ENCODE data around the gene ATRNL1.

The ATRNL1 gene

GRCh38 chr10:115937768-115938056 lies 844.5 kb downstream of the ATRNL1 start:
- no peak overlapping the region for H3K4me3 ChIP-seq (ENCODE audit: low read length in 2 of 2)
- H3K27ac ChIP-seq (replicated peaks; ENCODE audit: low read length): no peak overlapping the region
- no peak overlapping the region for H3K4ac ChIP-seq (ENCODE audit: low read length)
- H2BK5ac ChIP-seq (ENCODE audit: low read length): no peak overlapping the region
- no peaks in the 10 kb centered on the region for H3K9me3 ChIP-seq (replicated peaks in 1 of 2; ENCODE audit: control insufficient read depth in 2 of 2, insufficient read depth in 1 of 2, low read depth in 1 of 2, low read length in 2 of 2)
- no peak overlapping the region for H2BK15ac ChIP-seq (ENCODE audit: low read length)
- no peak overlapping the region for H4K91ac ChIP-seq (ENCODE audit: low read depth, low read length, poor library complexity)
- no peaks in the 10 kb centered on the region for H3K4me1 ChIP-seq (ENCODE audit: control insufficient read depth in 2 of 2, insufficient read depth in 1 of 2, low read depth in 1 of 2, low read length in 2 of 2)
- WGBS, 2 donors (ENCODE audit: extremely low coverage in 2 of 2, insufficient read length in 2 of 2, insufficient replicate concordance in 1 of 2): no CpG with 5 or more reads among the region's 3 CpGs
- H2BK12ac ChIP-seq (ENCODE audit: low read length): no peak overlapping the region
- H3K9ac ChIP-seq (ENCODE audit: low read depth, low read length, poor library complexity): no peak overlapping the region
- no peak overlapping the region for H3K18ac ChIP-seq (ENCODE audit: low read length)
- H3K4me2 ChIP-seq (ENCODE audit: insufficient read depth, low read length, poor library complexity, severe bottlenecking): no peak overlapping the region
- H2AK5ac ChIP-seq (ENCODE audit: low read depth, low read length): no peak overlapping the region
- H4K8ac ChIP-seq (ENCODE audit: low read depth, low read length): no peak overlapping the region
- no peaks in the 10 kb centered on the region for H3K36me3 ChIP-seq (replicated peaks in 1 of 2; ENCODE audit: control insufficient read depth in 2 of 2, insufficient read depth in 2 of 2, low read length in 2 of 2)
- no peak overlapping the region for H3K23ac ChIP-seq (ENCODE audit: low read depth, low read length, poor library complexity)
- no peak overlapping the region for H2BK120ac ChIP-seq (ENCODE audit: low read depth, low read length)
- H3K14ac ChIP-seq (ENCODE audit: low read length): no peak overlapping the region
- H2AFZ ChIP-seq (ENCODE audit: low read length): no peak overlapping the region
- no peak for DNase-seq (ENCODE audit: low spot score)
- no peaks in the 10 kb centered on the region for H3K79me1 ChIP-seq (ENCODE audit: low read depth, low read length)
- no peaks in the 10 kb centered on the region for H3K27me3 ChIP-seq (ENCODE audit: control insufficient read depth in 3 of 3, insufficient read depth in 3 of 3, low read depth in 1 of 3, low read length in 3 of 3)

GRCh38 chr10:115939101-115939854 lies 846.1 kb downstream of the ATRNL1 start:
- no peaks in the 10 kb centered on the region for H3K9me3 ChIP-seq (replicated peaks in 1 of 2; ENCODE audit: control insufficient read depth in 2 of 2, insufficient read depth in 1 of 2, low read depth in 1 of 2, low read length in 2 of 2)
- H4K8ac ChIP-seq (ENCODE audit: low read depth, low read length): no peak overlapping the region
- no CpG with 5 or more reads among the region's 7 CpGs for WGBS, 2 donors (ENCODE audit: extremely low coverage in 2 of 2, insufficient read length in 2 of 2, insufficient replicate concordance in 1 of 2)
- no peak overlapping the region for H3K9ac ChIP-seq (ENCODE audit: low read depth, low read length, poor library complexity)
- H2AFZ ChIP-seq (ENCODE audit: low read length): no peak overlapping the region
- no peak overlapping the region for H2BK120ac ChIP-seq (ENCODE audit: low read depth, low read length)
- H2BK15ac ChIP-seq (ENCODE audit: low read length): no peak overlapping the region
- H3K27me3 ChIP-seq (ENCODE audit: control insufficient read depth in 3 of 3, insufficient read depth in 3 of 3, low read depth in 1 of 3, low read length in 3 of 3): no peaks in the 10 kb centered on the region
- no peak for DNase-seq (ENCODE audit: low spot score)
- no peak overlapping the region for H2BK12ac ChIP-seq (ENCODE audit: low read length)
- no peak overlapping the region for H3K14ac ChIP-seq (ENCODE audit: low read length)
- H3K23ac ChIP-seq (ENCODE audit: low read depth, low read length, poor library complexity): no peak overlapping the region
- H2BK5ac ChIP-seq (ENCODE audit: low read length): no peak overlapping the region
- no peak overlapping the region for H3K4ac ChIP-seq (ENCODE audit: low read length)
- H3K79me1 ChIP-seq (ENCODE audit: low read depth, low read length): no peaks in the 10 kb centered on the region
- H2AK5ac ChIP-seq (ENCODE audit: low read depth, low read length): no peak overlapping the region
- H3K27ac ChIP-seq (replicated peaks; ENCODE audit: low read length): no peak overlapping the region
- no peak overlapping the region for H3K4me2 ChIP-seq (ENCODE audit: insufficient read depth, low read length, poor library complexity, severe bottlenecking)
- no peaks in the 10 kb centered on the region for H3K4me1 ChIP-seq (ENCODE audit: control insufficient read depth in 2 of 2, insufficient read depth in 1 of 2, low read depth in 1 of 2, low read length in 2 of 2)
- no peak overlapping the region for H3K18ac ChIP-seq (ENCODE audit: low read length)
- H4K91ac ChIP-seq (ENCODE audit: low read depth, low read length, poor library complexity): no peak overlapping the region
- no peak overlapping the region for H3K4me3 ChIP-seq (ENCODE audit: low read length in 2 of 2)
- no peaks in the 10 kb centered on the region for H3K36me3 ChIP-seq (replicated peaks in 1 of 2; ENCODE audit: control insufficient read depth in 2 of 2, insufficient read depth in 2 of 2, low read length in 2 of 2)

GRCh38 chr10:115941361-115941771 lies 848.2 kb downstream of the ATRNL1 start:
- Histone ChIP-seq H3K27me3 (ENCODE audit: control insufficient read depth in 3 of 3, insufficient read depth in 3 of 3, low read depth in 1 of 3, low read length in 3 of 3) (no peaks in the 10 kb centered on the region), H2BK12ac (ENCODE audit: low read length) (no peak overlapping the region), H3K27ac (replicated peaks; ENCODE audit: low read length) (no peak overlapping the region), H2BK120ac (ENCODE audit: low read depth, low read length) (no peak overlapping the region), H3K36me3 (replicated peaks in 1 of 2; ENCODE audit: control insufficient read depth in 2 of 2, insufficient read depth in 2 of 2, low read length in 2 of 2) (no peaks in the 10 kb centered on the region), H3K9ac (ENCODE audit: low read depth, low read length, poor library complexity) (no peak overlapping the region), H3K4me2 (ENCODE audit: insufficient read depth, low read length, poor library complexity, severe bottlenecking) (no peak overlapping the region), H2BK5ac (ENCODE audit: low read length) (no peak overlapping the region), H3K79me1 (ENCODE audit: low read depth, low read length) (no peaks in the 10 kb centered on the region), H3K14ac (ENCODE audit: low read length) (no peak overlapping the region), H3K4ac (ENCODE audit: low read length) (no peak overlapping the region), H3K23ac (ENCODE audit: low read depth, low read length, poor library complexity) (no peak overlapping the region), H2BK15ac (ENCODE audit: low read length) (no peak overlapping the region), H3K18ac (ENCODE audit: low read length) (no peak overlapping the region), H2AK5ac (ENCODE audit: low read depth, low read length) (no peak overlapping the region), H4K91ac (ENCODE audit: low read depth, low read length, poor library complexity) (no peak overlapping the region), H3K4me3 (ENCODE audit: low read length in 2 of 2) (no peak overlapping the region), H3K9me3 (replicated peaks in 1 of 2; ENCODE audit: control insufficient read depth in 2 of 2, insufficient read depth in 1 of 2, low read depth in 1 of 2, low read length in 2 of 2) (no peaks in the 10 kb centered on the region), H3K4me1 (ENCODE audit: control insufficient read depth in 2 of 2, insufficient read depth in 1 of 2, low read depth in 1 of 2, low read length in 2 of 2) (no peaks in the 10 kb centered on the region), H4K8ac (ENCODE audit: low read depth, low read length) (no peak overlapping the region), H2AFZ (ENCODE audit: low read length) (no peak overlapping the region)
- WGBS, 2 donors (ENCODE audit: extremely low coverage in 2 of 2, insufficient read length in 2 of 2, insufficient replicate concordance in 1 of 2): no CpG with 5 or more reads among the region's 3 CpGs
- no peak for DNase-seq (ENCODE audit: low spot score)

- Histone ChIP-seq H2BK5ac (ENCODE audit: low read length) (no peak overlapping the region), H4K8ac (ENCODE audit: low read depth, low read length) (no peak overlapping the region), H3K23ac (ENCODE audit: low read depth, low read length, poor library complexity) (no peak overlapping the region), H2BK120ac (ENCODE audit: low read depth, low read length) (no peak overlapping the region), H3K9me3 (replicated peaks in 1 of 2; ENCODE audit: control insufficient read depth in 2 of 2, insufficient read depth in 1 of 2, low read depth in 1 of 2, low read length in 2 of 2) (no peaks in the 10 kb centered on the region), H3K27me3 (ENCODE audit: control insufficient read depth in 3 of 3, insufficient read depth in 3 of 3, low read depth in 1 of 3, low read length in 3 of 3) (no peaks in the 10 kb centered on the region), H3K4me2 (ENCODE audit: insufficient read depth, low read length, poor library complexity, severe bottlenecking) (no peak overlapping the region), H3K79me1 (ENCODE audit: low read depth, low read length) (no peaks in the 10 kb centered on the region), H3K9ac (ENCODE audit: low read depth, low read length, poor library complexity) (no peak overlapping the region), H2BK12ac (ENCODE audit: low read length) (no peak overlapping the region), H3K4me3 (ENCODE audit: low read length in 2 of 2) (no peak overlapping the region), H4K91ac (ENCODE audit: low read depth, low read length, poor library complexity) (no peak overlapping the region), H2AFZ (ENCODE audit: low read length) (no peak overlapping the region), H3K27ac (replicated peaks; ENCODE audit: low read length) (no peak overlapping the region), H3K36me3 (replicated peaks in 1 of 2; ENCODE audit: control insufficient read depth in 2 of 2, insufficient read depth in 2 of 2, low read length in 2 of 2) (no peaks in the 10 kb centered on the region), H2AK5ac (ENCODE audit: low read depth, low read length) (no peak overlapping the region), H3K14ac (ENCODE audit: low read length) (no peak overlapping the region), H3K4me1 (ENCODE audit: control insufficient read depth in 2 of 2, insufficient read depth in 1 of 2, low read depth in 1 of 2, low read length in 2 of 2) (no peaks in the 10 kb centered on the region), H3K4ac (ENCODE audit: low read length) (no peak overlapping the region), H3K18ac (ENCODE audit: low read length) (no peak overlapping the region), H2BK15ac (ENCODE audit: low read length) (no peak overlapping the region)
- no CpG with 5 or more reads among the region's 4 CpGs for WGBS, 2 donors (ENCODE audit: extremely low coverage in 2 of 2, insufficient read length in 2 of 2, insufficient replicate concordance in 1 of 2)
- no peak for DNase-seq (ENCODE audit: low spot score)
These were observed 848.9 kb downstream of the ATRNL1 start for GRCh38 chr10:115942101-115942500.

All from neuronal stem cell (in vitro differentiated cells).